ENCODE results near the gene LGALS16.
"Not testable (repeated sequence)": the region's sequence is repeated elsewhere in the genome, so short reads cannot be mapped to it uniquely, and the experiment has no call there.

LGALS16 gene, protein sequence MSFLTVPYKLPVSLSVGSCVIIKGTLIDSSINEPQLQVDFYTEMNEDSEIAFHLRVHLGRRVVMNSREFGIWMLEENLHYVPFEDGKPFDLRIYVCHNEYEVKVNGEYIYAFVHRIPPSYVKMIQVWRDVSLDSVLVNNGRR

DNA sequence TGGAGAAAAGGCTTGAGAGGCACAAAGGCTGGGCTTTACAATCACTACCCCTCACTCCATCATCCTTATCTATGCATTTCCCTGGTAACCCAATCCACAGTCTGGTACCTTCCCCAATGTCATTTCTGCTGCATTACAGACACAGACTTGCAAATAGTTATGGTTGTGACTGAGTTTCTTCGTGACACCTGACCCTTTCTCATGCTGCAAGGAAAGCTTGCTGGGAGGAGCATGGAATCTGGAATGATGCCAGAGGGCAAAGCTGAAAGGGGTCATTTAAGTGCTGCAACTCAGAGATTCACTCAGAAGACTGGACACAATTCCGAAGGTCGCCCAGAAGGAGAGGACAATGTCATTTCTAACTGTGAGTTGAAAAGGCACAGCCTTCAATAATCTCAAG, at the start of gene LGALS16:
LGALS16 (plus strand) TSS at position 301 of the 400 bp plus-strand sequence; CDS start at position 350, 49 bp downstream.
- DNase-seq = no peak

DNA sequence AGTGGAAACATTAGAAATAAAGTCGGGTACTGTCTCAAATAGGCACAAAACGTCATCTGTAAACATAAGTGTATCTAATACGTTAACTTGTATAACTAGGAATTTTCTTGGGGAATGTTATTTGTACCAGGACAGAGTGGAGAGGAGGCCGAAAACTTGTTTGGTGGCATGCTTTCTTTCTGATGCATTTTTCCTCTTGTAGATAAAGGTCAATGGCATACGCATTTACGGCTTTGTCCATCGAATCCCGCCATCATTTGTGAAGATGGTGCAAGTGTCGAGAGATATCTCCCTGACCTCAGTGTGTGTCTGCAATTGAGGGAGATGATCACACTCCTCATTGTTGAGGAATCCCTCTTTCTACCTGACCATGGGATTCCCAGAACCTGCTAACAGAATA, 48.7 kb upstream of the LGALS16 start:
- DNase-seq = no peak

DNA sequence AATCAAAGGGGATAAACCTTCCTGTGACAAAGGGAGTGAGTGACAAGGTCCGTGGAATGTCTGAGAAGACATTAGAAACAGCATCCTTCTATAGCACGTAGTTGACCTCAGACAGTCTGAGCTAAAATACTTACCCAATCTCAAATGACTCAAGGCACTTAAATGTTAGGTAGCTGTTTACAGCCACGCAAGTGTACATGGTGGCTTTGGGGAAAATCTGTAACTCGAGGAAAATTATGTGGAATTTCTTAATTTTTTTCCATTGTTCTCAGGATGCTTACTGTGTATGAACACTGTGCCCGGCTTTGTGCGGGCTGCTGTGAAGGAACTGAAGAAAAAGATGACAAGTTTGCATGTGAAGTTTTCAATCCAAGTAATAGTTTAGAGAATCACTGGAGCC, 48.2 kb upstream of the LGALS16 start:
- DNase-seq = no peak

DNA sequence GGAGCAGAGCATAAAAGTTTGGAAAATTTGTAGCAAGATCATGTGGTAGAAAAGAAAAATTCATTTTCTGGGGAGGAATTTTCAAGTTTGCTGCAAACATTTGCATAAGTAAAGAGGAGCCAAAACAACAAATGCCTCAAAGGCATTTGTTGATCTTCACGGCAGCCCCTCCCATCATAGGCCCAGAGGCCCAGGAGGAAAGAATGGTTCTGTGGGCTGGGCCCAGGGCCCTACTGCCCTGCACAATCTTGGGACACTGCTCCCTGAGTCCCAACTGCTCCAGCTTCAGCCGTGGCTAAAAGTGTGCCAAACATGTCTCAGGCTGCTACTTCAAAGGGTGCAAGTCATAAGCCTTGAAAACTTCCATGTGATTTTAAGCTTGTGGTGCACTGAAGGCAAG, 42.1 kb upstream of the LGALS16 start:
- DNase-seq = no peak

DNA sequence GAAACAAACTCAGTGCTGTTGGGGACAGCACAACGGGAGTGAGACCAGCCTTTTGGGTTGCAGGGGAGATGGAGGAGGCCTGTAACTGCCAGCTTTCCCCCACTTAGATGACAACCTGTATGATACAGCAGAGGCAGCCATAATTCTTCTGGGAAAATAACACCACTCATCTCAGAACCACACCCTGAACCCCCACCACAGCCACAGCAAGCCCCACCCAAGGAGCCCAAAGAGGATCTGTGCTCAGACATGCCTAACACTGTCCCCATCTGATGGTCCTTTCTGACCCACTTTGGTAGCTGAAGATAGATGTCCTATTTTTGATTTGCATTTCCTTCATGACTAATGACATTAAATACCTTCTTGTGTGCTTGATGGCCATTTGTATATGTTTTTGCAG, 38.0 kb upstream of the LGALS16 start:
- DNase-seq = no peak

DNA sequence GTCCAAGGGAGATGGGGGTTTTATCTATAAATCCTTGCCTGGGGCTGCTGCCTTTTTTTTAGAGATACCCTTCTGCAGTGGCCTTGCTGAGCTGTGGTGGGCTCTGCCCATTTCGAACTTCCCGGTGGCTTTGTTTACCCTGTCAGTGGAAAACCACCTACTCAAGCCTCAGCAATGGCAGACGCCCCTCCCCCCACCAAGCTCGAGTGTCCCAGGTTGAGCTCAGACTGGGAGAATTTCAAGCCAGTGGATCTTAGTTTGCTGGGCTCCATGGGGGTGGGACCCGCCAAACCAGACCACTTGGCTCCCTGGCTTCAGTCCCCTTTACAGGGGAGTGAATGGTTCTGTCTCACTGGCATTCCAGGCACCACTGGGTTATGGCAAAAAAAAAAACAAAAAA, 31.8 kb upstream of the LGALS16 start:
- no peak for DNase-seq

DNA sequence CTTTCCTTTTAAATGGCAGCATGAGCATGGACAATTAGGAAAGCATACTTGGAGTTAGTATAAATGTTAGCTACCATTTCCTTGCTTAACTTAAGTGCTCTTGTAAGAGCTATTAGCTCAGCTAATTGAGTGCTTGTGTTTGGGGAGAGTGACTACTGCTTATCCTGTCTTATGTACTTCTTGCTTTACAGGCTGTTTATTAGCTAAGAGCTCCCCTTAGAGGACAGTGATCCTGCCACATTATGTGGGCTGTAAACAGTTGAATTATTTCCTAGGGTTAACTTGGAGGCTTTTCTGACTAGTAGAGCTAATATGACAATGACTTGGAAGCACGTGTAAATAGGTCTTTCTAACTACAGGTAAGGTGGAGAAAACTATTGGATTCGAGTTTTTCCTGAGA, 28.1 kb upstream of the LGALS16 start:
- not testable (repeated sequence) for DNase-seq

DNA sequence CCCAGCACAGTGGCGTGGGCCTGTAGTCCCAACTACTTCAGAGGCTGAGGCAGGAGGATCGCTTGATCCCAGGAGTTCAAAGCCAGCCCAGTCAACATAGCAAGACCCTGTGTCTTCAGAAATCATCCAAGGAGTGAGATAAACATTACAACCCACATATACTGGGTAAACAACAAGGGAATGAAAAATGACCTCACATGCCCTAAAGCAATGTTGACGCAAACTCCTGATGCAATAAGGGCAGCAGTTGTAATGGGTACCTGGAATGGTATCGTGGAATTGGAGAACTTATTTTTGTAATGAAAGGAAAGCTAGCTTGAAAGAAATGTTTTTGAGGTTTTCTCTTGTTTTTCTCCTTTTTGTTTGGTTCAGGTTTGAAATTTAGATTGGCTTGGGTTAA, 24.5 kb upstream of the LGALS16 start:
- no peak for DNase-seq

DNA sequence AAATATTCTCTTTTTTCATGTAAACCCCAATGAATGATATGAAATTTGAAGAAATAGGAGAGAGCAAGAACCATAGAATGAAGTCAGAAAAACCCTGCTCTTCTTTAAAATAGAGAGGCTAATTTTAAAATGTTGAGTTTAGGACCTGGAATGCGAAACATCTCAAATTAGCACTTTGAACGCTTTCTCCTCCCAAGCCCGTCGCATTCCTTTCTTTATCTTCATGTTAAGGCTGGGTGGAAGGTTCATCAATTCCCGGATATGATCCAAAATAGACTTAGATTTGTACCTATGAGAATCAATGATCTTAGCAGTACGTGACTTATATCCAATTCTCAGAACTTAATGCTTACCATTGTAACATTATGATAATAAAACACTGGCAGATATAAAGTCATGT, 24.1 kb upstream of the LGALS16 start:
- DNase-seq = no peak

DNA sequence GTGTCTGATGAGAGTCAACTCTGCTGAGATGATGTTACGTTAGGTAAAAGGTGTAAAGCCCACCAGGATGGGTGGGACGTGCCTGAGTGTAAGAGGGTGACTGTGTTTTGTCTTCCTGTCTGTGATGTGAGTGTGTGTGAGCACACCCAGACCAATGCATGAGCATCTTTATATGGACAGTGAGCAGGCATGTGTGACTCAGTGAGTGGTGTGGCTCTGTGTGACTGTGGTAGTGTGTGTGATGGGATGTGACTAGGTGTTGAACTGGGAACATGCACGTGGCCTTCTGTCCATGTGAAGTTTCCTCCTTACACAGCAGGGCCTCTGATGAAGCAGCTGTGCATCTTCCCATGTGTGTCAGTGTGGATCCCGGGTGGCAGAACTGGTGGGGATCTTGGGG, 17.8 kb upstream of the LGALS16 start:
- no peak for DNase-seq

DNA sequence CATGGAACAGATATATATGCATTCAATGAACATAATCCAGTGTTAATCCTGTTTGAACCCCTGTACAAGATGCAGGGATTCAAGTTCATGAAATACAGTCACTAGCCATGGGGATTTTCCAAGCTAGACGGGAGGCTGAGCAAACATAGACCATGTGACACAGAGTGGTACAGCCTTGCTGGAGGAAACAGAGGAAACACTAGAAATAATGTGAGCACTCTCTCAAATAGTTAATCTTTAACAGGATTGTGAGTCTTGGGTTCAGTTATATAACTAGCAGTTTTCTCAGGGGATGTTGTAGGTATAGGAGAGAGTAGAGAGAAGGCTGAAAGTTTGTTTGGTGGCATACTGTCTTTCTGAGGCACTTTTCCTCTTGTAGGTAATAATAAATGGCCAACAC, 13.9 kb upstream of the LGALS16 start:
- no peak for DNase-seq

DNA sequence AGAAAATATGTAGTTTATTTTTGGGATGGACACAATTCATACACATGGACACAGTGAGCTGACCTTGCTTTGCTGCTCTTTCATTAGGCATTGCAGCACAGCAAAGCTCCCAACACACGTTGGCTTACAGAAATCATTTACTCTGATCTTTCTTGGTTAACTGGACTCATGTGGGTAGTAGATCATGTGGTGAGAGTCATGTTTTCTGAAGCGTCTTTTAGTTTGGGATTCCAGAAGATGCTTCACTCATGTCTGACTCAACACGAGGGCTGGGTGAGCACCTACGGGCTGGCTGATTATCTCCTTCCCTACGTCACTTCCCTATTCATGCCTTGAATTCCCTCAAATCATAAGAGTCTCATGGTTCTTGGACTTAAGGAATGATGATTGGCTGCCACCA, 12.1 kb upstream of the LGALS16 start:
- no peak for DNase-seq

DNA sequence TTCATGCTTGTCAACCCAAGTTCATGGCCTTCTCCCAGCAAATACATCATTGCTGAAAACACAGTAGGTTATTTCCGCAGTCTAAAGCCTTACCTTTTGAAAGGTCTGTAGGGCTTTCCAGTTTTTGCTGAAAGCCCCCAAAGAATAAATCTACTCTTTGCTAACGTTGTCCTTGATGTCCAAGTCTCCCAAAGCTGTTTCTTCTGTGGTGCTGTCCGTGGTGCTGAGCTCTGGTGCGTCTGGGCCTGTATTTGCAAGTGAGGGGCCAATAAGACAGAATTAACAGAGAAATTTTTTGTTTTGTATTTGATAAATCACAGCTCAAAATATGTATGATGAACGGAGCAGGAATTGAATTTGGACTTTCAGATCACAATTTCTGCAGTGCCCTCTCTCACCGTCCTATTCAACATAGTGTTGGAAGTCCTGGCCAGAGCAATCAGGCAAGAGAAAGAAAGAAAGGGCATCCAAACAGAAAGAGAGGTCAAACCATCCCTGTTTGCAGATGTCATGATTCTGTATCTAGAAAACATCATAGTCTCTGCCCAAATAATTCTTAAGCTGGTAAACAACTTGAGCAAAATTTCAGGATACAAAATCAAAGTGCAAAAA, 9.8 kb upstream of the LGALS16 start:
- no peak for DNase-seq

DNA sequence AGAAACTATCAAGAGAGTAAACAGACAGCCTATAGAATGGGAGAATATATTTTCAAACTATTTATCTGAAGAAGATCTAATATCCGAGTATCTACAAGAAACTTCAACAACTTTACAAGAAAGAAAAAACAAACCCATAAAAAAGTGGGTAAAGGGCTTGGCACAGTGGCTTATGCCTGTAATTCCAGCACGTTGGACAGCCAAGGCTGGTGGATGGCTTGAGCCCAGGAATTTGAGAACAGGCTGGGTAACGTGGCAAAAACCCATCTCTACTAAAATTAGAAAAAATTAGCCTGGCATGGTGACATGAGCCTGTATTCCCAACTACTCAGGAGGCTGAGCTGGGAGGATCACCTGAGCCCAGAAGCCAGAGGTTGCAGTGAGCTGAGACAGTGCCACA, 7.8 kb upstream of the LGALS16 start:
- DNase-seq = no peak

DNA sequence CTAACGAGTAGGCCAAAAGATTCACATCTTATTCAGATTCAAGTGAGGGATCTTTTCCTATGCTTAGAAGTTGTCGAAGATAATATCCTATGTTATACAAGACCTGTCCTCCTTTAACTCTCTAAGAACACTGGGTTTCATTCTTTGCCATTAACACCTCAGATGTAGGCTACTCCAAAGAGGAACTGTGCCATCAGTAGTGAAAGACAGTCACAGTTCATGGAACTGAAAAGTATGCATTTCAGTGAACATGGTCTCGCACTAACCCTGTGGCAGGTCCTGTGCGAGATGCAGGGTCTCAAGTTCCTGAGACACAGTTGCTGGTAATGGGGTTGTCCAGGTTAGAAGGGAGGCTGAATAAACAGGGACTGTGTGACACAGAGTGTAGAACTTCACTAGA, 4.1 kb downstream of the LGALS16 start:
- no peak for DNase-seq

DNA sequence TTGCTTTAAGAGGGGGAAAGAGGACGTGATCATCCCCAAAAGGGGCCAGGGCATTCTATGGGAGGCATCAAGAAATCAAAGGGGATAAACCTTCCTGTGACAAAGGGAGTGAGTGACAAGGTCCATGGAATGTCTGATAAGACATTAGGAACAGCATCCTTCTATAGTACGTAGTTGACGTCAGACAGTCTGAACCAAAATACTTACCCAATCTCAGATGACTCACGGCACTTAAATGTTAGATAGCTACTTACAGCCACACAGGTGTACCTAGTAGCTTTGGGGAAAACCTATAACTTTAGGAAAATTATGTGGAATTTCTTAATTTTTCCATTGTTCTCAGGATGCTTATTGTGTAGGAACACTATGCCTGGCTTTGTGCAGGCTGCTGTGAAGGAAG, 4.9 kb downstream of the LGALS16 start:
- no peak for DNase-seq

DNA sequence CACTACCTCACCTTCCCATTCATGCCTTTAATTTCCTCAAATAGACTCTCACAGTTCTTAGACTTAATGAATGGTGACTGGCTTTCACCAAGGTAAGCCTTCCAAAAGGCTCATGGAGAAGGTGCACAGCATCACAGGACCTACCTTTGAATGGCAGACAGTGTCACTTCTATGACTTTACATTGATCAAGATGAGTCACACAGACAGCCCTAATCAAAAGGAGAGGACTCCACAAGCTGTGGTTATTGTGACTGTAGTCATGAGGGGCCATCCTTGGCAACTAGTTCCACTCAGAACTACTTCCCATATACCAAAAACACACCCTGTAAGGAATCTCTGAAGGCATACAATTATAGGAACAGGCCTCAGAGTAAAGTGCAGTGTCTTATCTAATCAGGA, 5.9 kb downstream of the LGALS16 start:
- DNase-seq = no peak

DNA sequence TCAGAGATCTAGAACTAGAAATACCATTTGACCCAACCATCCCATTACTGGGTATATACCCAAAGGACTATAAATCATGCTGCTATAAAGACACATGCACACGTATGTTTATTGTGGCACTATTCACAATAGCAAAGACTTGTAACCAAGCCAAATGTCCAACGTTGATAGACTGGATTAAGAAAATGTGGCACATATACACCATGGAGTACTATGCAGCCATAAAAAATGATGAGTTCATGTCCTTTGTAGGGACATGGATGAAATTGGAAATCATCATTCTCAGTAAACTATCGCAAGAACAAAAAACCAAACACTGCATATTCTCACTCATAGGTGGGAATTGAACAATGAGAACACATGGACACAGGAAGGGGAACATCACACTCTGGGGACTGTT, 14.1 kb downstream of the LGALS16 start:
- DNase-seq = not testable (repeated sequence)

DNA sequence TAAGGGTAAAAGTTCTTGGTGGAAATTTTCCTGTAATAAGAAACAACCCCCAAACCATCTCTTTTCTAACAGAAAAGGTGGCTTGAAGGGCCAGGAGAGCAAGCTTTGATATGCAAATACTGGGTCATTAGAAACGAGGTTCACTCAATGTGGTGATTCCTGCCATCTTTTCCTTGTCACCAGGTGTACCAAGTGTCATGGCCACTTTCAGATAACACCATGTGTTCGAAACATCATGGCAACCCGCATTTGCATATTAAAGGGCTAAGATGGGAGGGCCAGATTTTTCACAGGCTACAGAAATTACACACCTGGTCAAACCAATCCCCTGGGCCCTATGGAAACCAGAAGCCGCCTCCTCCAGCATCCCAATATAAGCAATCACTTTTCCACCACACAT, 15.3 kb downstream of the LGALS16 start:
- DNase-seq = no peak

DNA sequence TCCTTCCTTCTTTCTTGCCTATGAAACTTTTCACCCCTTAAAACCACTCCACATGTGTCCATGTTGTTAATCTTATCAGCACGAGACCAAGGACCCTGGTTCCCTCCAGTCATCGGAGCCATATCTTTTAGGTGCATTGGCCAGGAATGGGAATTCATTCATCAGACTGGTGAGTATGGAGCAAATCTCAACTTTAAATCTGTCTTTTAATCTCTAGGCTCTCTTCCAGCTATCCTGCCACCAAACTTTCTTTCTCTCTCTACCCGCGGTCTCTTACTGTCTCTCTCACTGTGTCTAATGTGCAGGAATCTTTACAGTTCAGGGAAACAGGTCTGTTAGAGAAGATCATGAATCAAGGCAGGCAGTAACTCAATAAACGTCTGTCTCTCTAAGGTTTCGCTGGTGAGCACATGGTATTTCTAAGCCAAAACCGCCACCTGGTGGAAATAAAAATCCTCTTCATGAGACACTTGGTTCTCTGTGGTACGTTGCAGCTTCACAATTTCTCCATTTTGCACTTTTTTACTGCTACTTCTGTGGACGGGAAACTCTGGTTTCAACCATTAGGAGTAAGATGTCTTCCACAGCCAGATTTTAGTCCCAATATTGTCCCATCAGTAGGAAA, 16.1 kb downstream of the LGALS16 start:
- DNase-seq = peak; percentile 18

DNA sequence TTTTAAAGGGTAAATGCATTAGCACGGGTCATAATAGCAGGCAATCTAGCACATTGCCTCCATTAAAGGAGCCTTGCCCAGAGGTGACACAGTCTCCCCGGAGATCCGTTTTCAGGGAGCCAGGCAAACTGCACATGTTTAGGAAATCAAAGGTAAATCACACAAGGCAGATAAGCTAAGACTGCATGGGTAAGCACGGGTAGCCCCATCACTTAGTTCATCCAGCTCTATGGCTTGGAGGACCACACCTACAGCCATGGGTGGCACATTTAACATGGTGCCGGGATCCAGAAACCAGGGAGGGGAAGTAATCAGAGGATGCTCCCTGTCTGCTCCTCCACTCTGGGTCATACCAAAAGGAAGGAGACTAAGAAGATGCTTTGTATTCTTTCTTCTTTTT, 16.8 kb downstream of the LGALS16 start:
- no peak for DNase-seq

DNA sequence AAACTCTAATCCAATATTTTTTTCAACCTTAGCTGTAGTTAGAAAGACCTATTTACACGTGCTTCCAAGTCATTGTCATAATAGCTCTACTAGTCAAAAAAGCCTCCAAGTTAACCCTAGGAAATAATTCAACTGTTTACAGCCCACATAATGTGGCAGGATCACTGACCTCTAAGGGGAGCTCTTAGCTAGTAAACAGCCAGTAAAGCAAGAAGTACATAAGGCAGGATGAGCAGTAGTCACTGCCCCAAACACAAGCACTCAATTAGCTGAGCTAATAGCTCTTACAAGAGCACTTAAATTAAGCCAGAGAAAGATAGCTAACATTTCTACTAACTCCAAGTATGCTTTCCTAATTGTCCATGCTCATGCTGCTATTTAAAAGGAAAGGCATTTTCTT, 18.1 kb downstream of the LGALS16 start:
- DNase-seq = not testable (repeated sequence)

DNA sequence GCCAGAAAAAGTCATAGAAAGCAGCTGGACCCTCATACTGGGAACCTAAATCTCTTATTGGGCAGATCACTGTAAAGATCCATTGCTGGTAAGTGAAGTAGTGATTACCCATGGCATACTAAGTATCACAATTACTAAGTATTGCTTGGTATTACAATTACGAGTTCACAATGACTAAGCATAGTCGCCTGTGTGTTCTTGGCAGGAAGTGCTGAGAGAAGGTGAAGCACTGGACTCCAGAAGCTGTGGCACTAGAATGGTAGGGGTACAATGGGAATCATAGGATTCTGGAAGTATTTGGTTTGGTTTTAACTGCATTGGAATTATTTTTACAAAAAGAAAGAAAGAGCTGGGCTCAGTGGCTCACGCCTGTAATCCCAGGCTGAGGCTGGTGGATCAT, 20.3 kb downstream of the LGALS16 start:
- no peak for DNase-seq

DNA sequence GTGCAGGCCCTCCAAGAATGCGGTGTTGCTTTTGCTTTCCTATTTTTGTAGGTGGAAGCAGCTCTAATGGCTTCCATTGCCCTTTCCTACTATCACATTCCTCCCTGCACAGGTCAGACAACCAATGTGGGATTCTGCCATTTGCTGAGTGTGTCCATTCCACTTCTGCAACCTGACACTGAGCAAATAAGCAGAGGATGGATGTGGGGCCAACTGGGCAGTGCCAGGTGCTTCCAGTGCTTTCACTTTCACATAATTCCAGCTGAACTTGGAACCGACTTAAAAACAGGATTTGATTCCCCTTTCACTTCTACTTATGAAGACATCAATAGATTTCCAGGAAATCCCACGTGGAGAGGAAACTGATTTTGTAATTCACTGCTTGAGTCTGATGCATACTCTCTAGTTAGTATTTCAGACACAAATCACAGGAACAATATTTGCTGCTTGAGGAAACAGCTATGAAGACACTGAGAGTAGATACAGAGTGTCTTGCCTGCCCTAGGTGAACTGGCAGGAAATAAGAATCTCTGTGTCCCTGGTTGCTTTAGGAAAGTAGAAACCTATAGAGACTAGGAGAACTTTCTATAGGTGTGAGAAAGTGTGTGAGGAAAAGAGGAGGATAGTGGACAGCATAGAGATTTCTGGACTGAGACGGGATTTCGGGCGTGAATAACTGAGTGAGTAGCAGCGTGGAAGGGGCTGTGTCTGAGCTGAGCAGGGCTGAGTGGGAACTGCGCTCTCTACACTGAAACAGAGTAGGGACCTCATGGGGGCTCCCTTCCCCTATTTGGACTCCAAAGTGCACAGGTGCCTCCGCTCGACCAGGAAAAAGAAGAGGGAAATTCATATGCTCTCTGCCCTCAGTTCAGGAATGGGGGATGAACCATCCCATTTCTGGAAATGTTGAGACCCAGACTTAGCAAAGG, 22.5 kb downstream of the LGALS16 start:
- DNase-seq = no peak

Measured in NCI-H446 treated with DMSO at 0.1 percent for 48 hours (cell line).